HepG2 (cell line): ENCODE data around the gene SALL4. TPM values are rescaled to one million over a fixed set of nuclear protein-coding genes. Genes with fewer than 3 reads are reported as not detected.

Source experiments
- AGO1 ChIP-seq: fragments of 200-400 bp; formaldehyde crosslinking; IDR thresholded peaks from 2 replicates; pipeline ENCODE4 v1.6.1; 2017; ENCODE audit warnings: mild to moderate bottlenecking, low read depth, low read length, moderate library complexity; ENCODE audit not compliant: poor library complexity, severe bottlenecking
- ATAD3A ChIP-seq: sonication (generic); formaldehyde crosslinking; IDR thresholded peaks from 2 replicates; pipeline ENCODE4 v1.4.0; 2020; ENCODE audit warnings: missing genetic modification reagents
- DMAP1 ChIP-seq: IDR thresholded peaks from 2 replicates; pipeline ENCODE4 v1.6.1; 2016
- FOXJ3 ChIP-seq: sonication (generic); formaldehyde crosslinking; IDR thresholded peaks from 2 replicates; pipeline ENCODE4 v1.4.0; 2020; ENCODE audit warnings: missing genetic modification reagents, mild to moderate bottlenecking, borderline replicate concordance
- GATAD2A ChIP-seq: IDR thresholded peaks from 2 replicates; pipeline ENCODE4 v1.6.1; 2016
- KIAA2018 ChIP-seq: sonication (generic); formaldehyde crosslinking; IDR thresholded peaks from 2 replicates; pipeline ENCODE4 v1.5.0; 2020; ENCODE audit warnings: mild to moderate bottlenecking, missing genetic modification reagents, borderline replicate concordance
- MAZ ChIP-seq, 2 experiments: sonication (generic) in 1 of 2; formaldehyde crosslinking in 1 of 2; IDR thresholded peaks; 2 replicates each; pipeline versions ENCODE4 v1.5.0 to v1.6.1; 2012 to 2020; ENCODE audit warnings: low read depth in 2 of 2, mild to moderate bottlenecking in 2 of 2, borderline replicate concordance in 1 of 2, improper control_type of control experiment in 1 of 2, low read length in 1 of 2, missing genetic modification reagents in 1 of 2, moderate library complexity in 1 of 2
- PHF8 ChIP-seq: sonication (generic); formaldehyde crosslinking; IDR thresholded peaks from 2 replicates; pipeline ENCODE4 v1.5.0; 2020; ENCODE audit warnings: missing genetic modification reagents
- RAD21 ChIP-seq: fragments of 450-650 bp; formaldehyde crosslinking; IDR thresholded peaks from 2 replicates; pipeline ENCODE4 v1.5.0; 2020; ENCODE audit warnings: mild to moderate bottlenecking
- SALL1 ChIP-seq: sonication (generic); formaldehyde crosslinking; IDR thresholded peaks from 2 replicates; pipeline ENCODE4 v1.8.0; 2022; ENCODE audit warnings: mild to moderate bottlenecking, missing genetic modification reagents
- SUZ12 ChIP-seq: fragments of 150-350 bp; IDR thresholded peaks from 2 replicates; pipeline ENCODE4 v1.6.1; 2014; ENCODE audit warnings: low read depth, low read length
- TBL1XR1 ChIP-seq: fragments of 150-350 bp; IDR thresholded peaks from 2 replicates; pipeline ENCODE4 v1.6.1; 2014; ENCODE audit warnings: borderline replicate concordance, low read length; ENCODE audit not compliant: partially characterized antibody
- TRIM24 ChIP-seq: sonication (generic); formaldehyde crosslinking; IDR thresholded peaks from 2 replicates; pipeline ENCODE4 v1.8.0; 2022; ENCODE audit warnings: mild to moderate bottlenecking, missing genetic modification reagents
- ZBTB7A ChIP-seq: sonication (generic); formaldehyde crosslinking; IDR thresholded peaks from 2 replicates; pipeline ENCODE4 v1.8.0; 2022; ENCODE audit warnings: mild to moderate bottlenecking, missing genetic modification reagents
- ZNF572 ChIP-seq: sonication (generic); formaldehyde crosslinking; IDR thresholded peaks from 2 replicates; pipeline ENCODE4 v1.5.1; 2020; ENCODE audit warnings: mild to moderate bottlenecking, missing genetic modification reagents
- ZNF598 ChIP-seq: sonication (generic); formaldehyde crosslinking; IDR thresholded peaks from 2 replicates; pipeline ENCODE4 v1.5.1; 2020; ENCODE audit warnings: mild to moderate bottlenecking, missing genetic modification reagents, borderline replicate concordance
- ZNF747 ChIP-seq: sonication (generic); formaldehyde crosslinking; IDR thresholded peaks from 2 replicates; pipeline ENCODE4 v1.8.1; 2023; ENCODE audit warnings: missing genetic modification reagents, mild to moderate bottlenecking, borderline replicate concordance
- ZNF766 ChIP-seq: sonication (generic); formaldehyde crosslinking; IDR thresholded peaks from 2 replicates; pipeline ENCODE4 v1.5.0; 2020; ENCODE audit warnings: missing genetic modification reagents, borderline replicate concordance
- ZNF891 ChIP-seq: sonication (generic); formaldehyde crosslinking; IDR thresholded peaks from 2 replicates; pipeline ENCODE4 v1.5.0; 2020; ENCODE audit warnings: mild to moderate bottlenecking, missing genetic modification reagents
- polyA plus RNA-seq, 8 experiments: library from polyadenylated mRNA; depleted of rRNA in 3 of 8; stranded (reverse) in 7 of 8; unstranded in 1 of 8; fragments of >200 nt; fragmentation: Illumina TruSeq in 4 of 8; extraction: Trizol in 4 of 8; gene quantifications; 2 replicates each; pipeline versions ENCODE4 v1.2.1 to v1.2.3, GENCODE V29; 2011 to 2016; ENCODE audit warnings: low read depth in 4 of 8, missing spikeins in 1 of 8, mixed read lengths in 1 of 8; ENCODE audit not compliant: insufficient read depth in 1 of 8
- total RNA-seq, 5 experiments: library from RNA; depleted of rRNA; stranded (reverse); fragments of >200 nt; fragmentation: Illumina TruSeq; extraction: Trizol; gene quantifications; 2 replicates each; pipeline ENCODE4 v1.2.3, GENCODE V29; 2016; ENCODE audit warnings: low read depth in 1 of 5
- TF ChIP-seq, protein P1 (sequence below): sonication (generic); formaldehyde crosslinking; IDR thresholded peaks from 2 replicates; pipeline ENCODE4 v1.4.0; 2020; ENCODE audit warnings: missing genetic modification reagents, borderline replicate concordance
- TF ChIP-seq, protein P2 (sequence below): IDR thresholded peaks from 2 replicates; pipeline ENCODE4 v1.6.1; 2016; ENCODE audit warnings: low read depth, borderline replicate concordance

Gene SALL4
- total and polyA plus RNA-seq, 2 of the 13 experiments (the other 11 are each of a cell fraction or from before 2014, with no cell fraction given) = 0.33 to 1.8 TPM

GRCh38 chr20:51758978-51759544 is 43.3 kb downstream of the SALL4 start (continued):
- TF ChIP-seq KIAA2018 (no peak), FOXJ3 (CRISPR knock-in tag) (no peak), GATAD2A (peak; percentile 76), SUZ12 (no peak), SALL1 (CRISPR knock-in tag) (peak; percentile 78), ZNF747 (CRISPR knock-in tag) (no peak), TBL1XR1 (no peak), PHF8 (CRISPR knock-in tag) (0 out of 2 replicates have a peak, but pooled peaks have one; percentile 32), TRIM24 (CRISPR knock-in tag) (no peak), DMAP1 (CRISPR knock-in tag) (peak; percentile 70), ZNF598 (CRISPR knock-in tag) (no peak), ZNF766 (CRISPR knock-in tag) (no peak), RAD21 (CRISPR knock-in tag) (peak; percentile 32; the same call in 1 of the 2 replicates), ATAD3A (CRISPR knock-in tag) (no peak), MAZ (IDR thresholded peaks at IDR 0.05; ENCODE audit: borderline replicate concordance, low read depth, low read length) (no peak), MAZ (CRISPR knock-in tag; IDR thresholded peaks at IDR 0.05; ENCODE audit: low read depth) (no peak), ZNF572 (CRISPR knock-in tag) (peak; percentile 94), ZNF891 (CRISPR knock-in tag) (0 out of 2 replicates have a peak, but pooled peaks have one; percentile 56), AGO1 (no peak), ZBTB7A (CRISPR knock-in tag) (peak; percentile 90)
- TF ChIP-seq, protein P1, sequence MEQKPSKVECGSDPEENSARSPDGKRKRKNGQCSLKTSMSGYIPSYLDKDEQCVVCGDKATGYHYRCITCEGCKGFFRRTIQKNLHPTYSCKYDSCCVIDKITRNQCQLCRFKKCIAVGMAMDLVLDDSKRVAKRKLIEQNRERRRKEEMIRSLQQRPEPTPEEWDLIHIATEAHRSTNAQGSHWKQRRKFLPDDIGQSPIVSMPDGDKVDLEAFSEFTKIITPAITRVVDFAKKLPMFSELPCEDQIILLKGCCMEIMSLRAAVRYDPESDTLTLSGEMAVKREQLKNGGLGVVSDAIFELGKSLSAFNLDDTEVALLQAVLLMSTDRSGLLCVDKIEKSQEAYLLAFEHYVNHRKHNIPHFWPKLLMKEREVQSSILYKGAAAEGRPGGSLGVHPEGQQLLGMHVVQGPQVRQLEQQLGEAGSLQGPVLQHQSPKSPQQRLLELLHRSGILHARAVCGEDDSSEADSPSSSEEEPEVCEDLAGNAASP (CRISPR knock-in tag) = peak; percentile 52; the same call in 1 of the 2 replicates
- TF ChIP-seq, protein P2, sequence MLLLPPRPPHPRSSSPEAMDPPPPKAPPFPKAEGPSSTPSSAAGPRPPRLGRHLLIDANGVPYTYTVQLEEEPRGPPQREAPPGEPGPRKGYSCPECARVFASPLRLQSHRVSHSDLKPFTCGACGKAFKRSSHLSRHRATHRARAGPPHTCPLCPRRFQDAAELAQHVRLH (CRISPR knock-in tag) = peak; percentile 40; the same call in 1 of the 2 replicates
